A549 (cell line): ENCODE data around the gene P4HTM. TPM values are rescaled to one million over a fixed set of nuclear protein-coding genes. Genes with fewer than 3 reads are reported as not detected.
A peak's percentile ranks its signal among the peaks of the same experiment; 100 is the strongest.

Experiments used
- ATAC-seq, 2 experiments: fragments of 200-7000 bp in 1 of 2; fragments of >200 bp in 1 of 2; cut with Nextera tagmentation in 1 of 2; cut with Tn5 transposase in 1 of 2; 3 replicates each; pipeline versions ENCODE4 v1.8.0 to v1.9.1; 2018 to 2020; ENCODE audit warnings: mild to moderate bottlenecking in 1 of 2, moderate library complexity in 1 of 2
- CTCF ChIA-PET: fragments of 300-600 bp; sonication (Branson Sonifier 250); formaldehyde crosslinking; extraction: SDS; loops from one replicate; lab custom pipeline; 2021; ENCODE audit warnings: antibody characterized with exemption, inconsistent platforms; lab: Yijun Ruan, JAX
- POLR2A ChIA-PET: fragments of 350-600 bp; formaldehyde crosslinking; extraction: SDS; loops from one replicate; lab custom pipeline; 2021; ENCODE audit warnings: antibody characterized with exemption, inconsistent platforms; lab: Yijun Ruan, JAX
- DNase-seq, 2 experiments: peaks; one replicate each; pipeline versions ENCODE4 v3.0.0 to v3.0.0-alpha.2; 2011 to 2016; ENCODE audit warnings: low read depth in 1 of 2, low spot score in 1 of 2
- FAIRE-seq: peaks from 2 replicates; lab custom pipeline; 2011; peaks lifted over from hg19 to GRCh38; lab: Jason Lieb, UNC
- H3K27ac ChIP-seq, 2 experiments: fragments of >200 bp; sonication (Bioruptor Twin); formaldehyde crosslinking; 3 replicates each; pipeline ENCODE4 v1.5.1; 2016 to 2017
- H3K4me1 ChIP-seq: fragments of >200 bp; sonication (Bioruptor Twin); formaldehyde crosslinking; 3 replicates; pipeline ENCODE4 v1.6.1; 2016
- H3K4me2 ChIP-seq: fragments of >200 bp; sonication (Bioruptor Twin); formaldehyde crosslinking; 3 replicates; pipeline ENCODE4 v1.6.1; 2016
- H3K4me3 ChIP-seq: fragments of >200 bp; sonication (Bioruptor Twin); formaldehyde crosslinking; 3 replicates; pipeline ENCODE4 v1.5.1; 2016
- H3K9me3 ChIP-seq: fragments of >200 bp; sonication (Bioruptor Twin); formaldehyde crosslinking; 3 replicates; pipeline ENCODE4 v1.6.1; 2016
- BCL3 ChIP-seq: fragments of >200 bp; sonication (Bioruptor Twin); formaldehyde crosslinking; IDR thresholded peaks from 3 replicates; pipeline ENCODE4 v1.6.1; 2016
- CBX8 ChIP-seq: fragments of 200-600 bp; sonication (generic); IDR thresholded peaks from 2 replicates; pipeline ENCODE4 v1.6.1; 2016
- CEBPB ChIP-seq, 2 experiments: fragments of >200 bp in 1 of 2; sonication (Bioruptor Twin) in 1 of 2; formaldehyde crosslinking in 1 of 2; IDR thresholded peaks; 2 replicates each; pipeline ENCODE4 v1.6.1; 2012 to 2016
- CHD4 ChIP-seq: fragments of 200-600 bp; sonication (generic); IDR thresholded peaks from 2 replicates; pipeline ENCODE4 v1.6.1; 2016; ENCODE audit warnings: antibody characterized with exemption, mild to moderate bottlenecking, borderline replicate concordance
- CTCF ChIP-seq: fragments of >200 bp; sonication (Bioruptor Twin); formaldehyde crosslinking; IDR thresholded peaks from 3 replicates; pipeline ENCODE4 v1.5.1; 2016
- E2F6 ChIP-seq: IDR thresholded peaks from 2 replicates; pipeline ENCODE4 v1.6.1; 2012; ENCODE audit warnings: low read depth, borderline replicate concordance
- EHF ChIP-seq: fragments of 250-450 bp; sonication (Bioruptor Pico); IDR thresholded peaks from 2 replicates; pipeline ENCODE4 v1.5.0; 2020; ENCODE audit warnings: mild to moderate bottlenecking
- EHMT2 ChIP-seq: fragments of 200-600 bp; sonication (generic); IDR thresholded peaks from 2 replicates; pipeline ENCODE4 v1.6.1; 2016; ENCODE audit warnings: antibody characterized with exemption, low read depth, mild to moderate bottlenecking, moderate library complexity
- ESRRA ChIP-seq: fragments of 150-350 bp; IDR thresholded peaks from 2 replicates; pipeline ENCODE4 v1.6.1; 2014; ENCODE audit warnings: mild to moderate bottlenecking, low read length, borderline replicate concordance
- GATA3 ChIP-seq: IDR thresholded peaks from 2 replicates; pipeline ENCODE4 v1.6.1; 2012; ENCODE audit warnings: borderline replicate concordance
- HDAC2 ChIP-seq: fragments of 200-600 bp; sonication (generic); IDR thresholded peaks from 2 replicates; pipeline ENCODE4 v1.6.1; 2016
- HEYL ChIP-seq: fragments of 250-450 bp; sonication (Bioruptor Pico); IDR thresholded peaks from 2 replicates; pipeline ENCODE4 v1.8.0; 2021; ENCODE audit warnings: mild to moderate bottlenecking, moderate library complexity
- HOXA7 ChIP-seq: fragments of 250-450 bp; sonication (Bioruptor Pico); IDR thresholded peaks from 2 replicates; pipeline ENCODE4 v1.5.0; 2020; ENCODE audit warnings: mild to moderate bottlenecking, moderate library complexity
- JUN ChIP-seq, 2 experiments: fragments of >200 bp; sonication (Bioruptor Twin); formaldehyde crosslinking; IDR thresholded peaks; 2 replicates in 1 of 2; 3 replicates in 1 of 2; pipeline ENCODE4 v1.6.1; 2016 to 2017
- KDM1A ChIP-seq: fragments of 200-600 bp; sonication (generic); IDR thresholded peaks from 2 replicates; pipeline ENCODE4 v1.6.1; 2016; ENCODE audit warnings: low read depth, mild to moderate bottlenecking
- MAZ ChIP-seq: fragments of 150-350 bp; IDR thresholded peaks from 2 replicates; pipeline ENCODE4 v1.6.1; 2014; ENCODE audit warnings: antibody characterized with exemption, low read depth, low read length, borderline replicate concordance
- PHF8 ChIP-seq: fragments of 200-600 bp; sonication (generic); IDR thresholded peaks from 2 replicates; pipeline ENCODE4 v1.6.1; 2016; ENCODE audit warnings: low read depth, mild to moderate bottlenecking, antibody characterized with exemption, moderate library complexity, borderline replicate concordance
- POLR2A ChIP-seq: IDR thresholded peaks from 2 replicates; pipeline ENCODE4 v1.6.1; 2012; ENCODE audit warnings: mild to moderate bottlenecking, low read length
- POLR2AphosphoS2 ChIP-seq: conservative IDR thresholded peaks from 2 replicates; pipeline ENCODE4 v1.6.1; 2012; ENCODE audit warnings: low read length, improper control_type of control experiment, inconsistent platforms
- RAD21 ChIP-seq, 2 experiments: fragments of >200 bp in 1 of 2; sonication (Bioruptor Twin) in 1 of 2; formaldehyde crosslinking in 1 of 2; IDR thresholded peaks in 1 of 2; conservative IDR thresholded peaks in 1 of 2; 2 replicates in 1 of 2; 3 replicates in 1 of 2; pipeline ENCODE4 v1.6.1; 2012 to 2018; ENCODE audit warnings: inconsistent platforms in 1 of 2
- RARB ChIP-seq: fragments of 250-450 bp; sonication (Bioruptor Pico); IDR thresholded peaks from 2 replicates; pipeline ENCODE4 v1.8.0; 2021; ENCODE audit warnings: mild to moderate bottlenecking, moderate library complexity
- RCOR1 ChIP-seq: fragments of 150-350 bp; IDR thresholded peaks from 2 replicates; pipeline ENCODE4 v1.6.1; 2014; ENCODE audit warnings: antibody characterized with exemption, low read length, low read depth
- REST ChIP-seq: fragments of 200-600 bp; sonication (generic); IDR thresholded peaks from 2 replicates; pipeline ENCODE4 v1.6.1; 2016; ENCODE audit warnings: antibody characterized with exemption, mild to moderate bottlenecking, moderate library complexity
- SMC3 ChIP-seq: fragments of >200 bp; sonication (Bioruptor Twin); formaldehyde crosslinking; IDR thresholded peaks from 3 replicates; pipeline ENCODE4 v1.6.1; 2018; ENCODE audit warnings: inconsistent platforms
- USF2 ChIP-seq: fragments of 450-650 bp; IDR thresholded peaks from 2 replicates; pipeline ENCODE4 v1.6.1; 2014; ENCODE audit warnings: antibody characterized with exemption
- ZC3H11A ChIP-seq: fragments of 450-650 bp; IDR thresholded peaks from 2 replicates; pipeline ENCODE4 v1.6.1; 2014; ENCODE audit warnings: antibody characterized with exemption, mild to moderate bottlenecking
- ZNF302 ChIP-seq: fragments of 250-450 bp; sonication (Bioruptor Pico); IDR thresholded peaks from 2 replicates; pipeline ENCODE4 v1.9.0; 2021; ENCODE audit warnings: inconsistent platforms, mild to moderate bottlenecking, moderate library complexity
- ZSCAN20 ChIP-seq: fragments of 250-450 bp; sonication (Bioruptor Pico); IDR thresholded peaks from 2 replicates; pipeline ENCODE4 v1.8.0; 2022; ENCODE audit warnings: mild to moderate bottlenecking, moderate library complexity
- WGBS: methylation state at CpG from one replicate; pipeline ENCODE4 v1.1.6; 2017; ENCODE audit errors: missing lambda C conversion rate; 5-methylcytosine and 5-hydroxymethylcytosine counted together
- polyA plus RNA-seq, 4 experiments: library from polyadenylated mRNA; depleted of rRNA in 3 of 4; stranded (reverse); fragments of >200 nt; fragmentation: RNase III in 1 of 4; extraction: RNeasy Plus Mini Kit Qiagen cat#74134 plus additional on column Dnase treatment in 1 of 4; gene quantifications; 2 replicates in 3 of 4; 3 replicates in 1 of 4; pipeline ENCODE4 v1.2.3, GENCODE V29; 2011 to 2017

P4HTM gene
- polyA plus RNA-seq, 2 of the 4 experiments (the other 2 are of a cell fraction): 14.4 to 16.4 TPM

GRCh38 chr3:48984663-48985062 is 5.4 kb upstream of the P4HTM start (continued):
- TF ChIP-seq PHF8 (no peak), CBX8 (no peak)

GRCh38 chr3:48985831-48986376 is 4.1 kb upstream of the P4HTM start:
- TF ChIP-seq HOXA7 (CRISPR knock-in tag) (no peak), SMC3 (no peak), USF2 (no peak), ZSCAN20 (no peak), KDM1A (no peak), POLR2A (no peak), ZC3H11A (no peak), ESRRA (no peak), RCOR1 (no peak), GATA3 (no peak), BCL3 (no peak), RARB (CRISPR knock-in tag) (no peak)
- no peaks in the 10 kb centered on the region for H3K9me3 ChIP-seq
- no peak overlapping the region for H3K27ac ChIP-seq
- peaks cover 12% of the 10 kb centered on the region for H3K4me1 ChIP-seq
- ChIA-PET POLR2A (no interaction called here), CTCF (interaction anchor here (0.9 to 16.7 kb wide), 3 partner anchors 12 to 300 kb away, joined by 3 to 385 read pairs (median 10); partner anchors contain the start of genes DALRD3, NCKIPSD, NDUFAF3 and WDR6)
- ATAC-seq: no peak
- no peak overlapping the region for H3K4me3 ChIP-seq
- no peak for DNase-seq
- FAIRE-seq: no peak
- H3K4me2 ChIP-seq: no peak overlapping the region
- 95% methylated on average over 7 of the region's 7 CpGs for WGBS

GRCh38 chr3:48989126-48989795 is 780 bp upstream of the P4HTM start:
- 4% methylated on average over 4 of the region's 21 CpGs for WGBS
- POLR2A ChIA-PET: interaction anchor here (0.5 to 1.7 kb wide), 7 partner anchors 12 to 440 kb away, joined by 3 to 24 read pairs (median 3); partner anchors contain the start of genes IMPDH2, NDUFAF3, NICN1 and QRICH1
- FAIRE-seq (no peak), DNase-seq (no peak), ATAC-seq (peak in 1 of 2 experiments; percentile 4; a peak in 2 of 6 replicates)
- H3K4me3 ChIP-seq: peak overlapping the region; percentile 92
- peak overlapping the region; percentile 79 for H3K4me2 ChIP-seq
- peaks cover 25% of the 10 kb centered on the region for H3K4me1 ChIP-seq
- peak overlapping the region; percentile 93 to 97 for H3K27ac ChIP-seq
- H3K9me3 ChIP-seq: no peaks in the 10 kb centered on the region
- CTCF ChIA-PET: interaction anchor here (0.6 to 16.7 kb wide), 13 partner anchors 12 to 639 kb away, joined by 3 to 385 read pairs (median 4); partner anchors contain the start of genes ARIH2, DALRD3, IMPDH2 and NDUFAF3
- TF ChIP-seq REST (no peak), HEYL (CRISPR knock-in tag) (no peak), E2F6 (peak; percentile 87), CTCF (no peak), POLR2AphosphoS2 (no peak), EHMT2 (no peak), ZNF302 (CRISPR knock-in tag) (no peak), RAD21 (conservative IDR thresholded peaks at IDR 0.05 in 1 of 2, IDR thresholded peaks at IDR 0.05 in 1 of 2) (no peak), MAZ (no peak), CHD4 (no peak), JUN (IDR thresholded peaks at IDR 0.05) (no peak), SMC3 (no peak), EHF (no peak), CEBPB (IDR thresholded peaks at IDR 0.05) (no peak), HDAC2 (no peak)
